KMS-11 (cell line): ENCODE data around the gene IMPDH1.

Experiments
- H2AFZ ChIP-seq: fragments of 200-600 bp; sonication (generic); 2 replicates; pipeline ENCODE4 v1.6.1; 2016; ENCODE audit warnings: antibody characterized with exemption, mixed run types, low read depth
- H3K27ac ChIP-seq: fragments of 200-600 bp; sonication (generic); 2 replicates; pipeline ENCODE4 v1.6.1; 2016; ENCODE audit warnings: mild to moderate bottlenecking, mixed run types
- H3K27me3 ChIP-seq: fragments of 200-600 bp; sonication (generic); 2 replicates; pipeline ENCODE4 v1.6.1; 2017; ENCODE audit warnings: mild to moderate bottlenecking, low read depth, mixed run types, moderate library complexity; ENCODE audit not compliant: insufficient read depth
- H3K36me3 ChIP-seq: fragments of 200-600 bp; sonication (generic); 2 replicates; pipeline ENCODE4 v1.6.1; 2017; ENCODE audit warnings: mild to moderate bottlenecking, mixed run types; ENCODE audit not compliant: insufficient read depth
- H3K4me1 ChIP-seq: fragments of 200-600 bp; sonication (generic); 2 replicates; pipeline ENCODE4 v1.6.1; 2016; ENCODE audit warnings: mild to moderate bottlenecking, low read depth, mixed run types; ENCODE audit not compliant: poor library complexity, severe bottlenecking
- H3K4me2 ChIP-seq: fragments of 200-600 bp; sonication (generic); 2 replicates; pipeline ENCODE4 v1.7.0; 2016; ENCODE audit warnings: mild to moderate bottlenecking, mixed run types
- H3K4me3 ChIP-seq: fragments of 200-600 bp; sonication (generic); IDR thresholded peaks from 2 replicates; pipeline ENCODE4 v1.6.1; 2017; ENCODE audit warnings: low read depth, low read length, mixed read lengths; ENCODE audit not compliant: insufficient read depth
- H3K79me2 ChIP-seq: fragments of 200-600 bp; sonication (generic); 2 replicates; pipeline ENCODE4 v1.6.1; 2016; ENCODE audit warnings: low read depth, mixed run types; ENCODE audit not compliant: insufficient read depth
- H3K9ac ChIP-seq: fragments of 200-600 bp; sonication (generic); 2 replicates; pipeline ENCODE4 v1.6.1; 2016; ENCODE audit warnings: mild to moderate bottlenecking, mixed run types
- H4K20me1 ChIP-seq: fragments of 200-600 bp; sonication (generic); 2 replicates; pipeline ENCODE4 v1.6.1; 2016; ENCODE audit warnings: mild to moderate bottlenecking, mixed run types; ENCODE audit not compliant: insufficient read depth
- TF ChIP-seq, protein P1 (sequence below): fragments of 200-600 bp; sonication (generic); conservative IDR thresholded peaks from 2 replicates; pipeline ENCODE4 v1.6.1; 2017; ENCODE audit warnings: low read depth, mild to moderate bottlenecking, antibody characterized with exemption, low read length, moderate library complexity, mixed read lengths

The IMPDH1 gene

GRCh38 chr7:128431754-128432153 lies 22.0 kb upstream of the IMPDH1 start:
- Histone ChIP-seq H3K79me2 (no peaks in the 10 kb centered on the region), H3K4me2 (no peak overlapping the region), H4K20me1 (no peaks in the 10 kb centered on the region), H3K4me1 (no peaks in the 10 kb centered on the region), H3K9ac (no peak overlapping the region), H2AFZ (no peak overlapping the region), H3K27me3 (no peaks in the 10 kb centered on the region), H3K27ac (no peak overlapping the region), H3K36me3 (no peaks in the 10 kb centered on the region), H3K4me3 (no peak overlapping the region)
- TF ChIP-seq, protein P1, sequence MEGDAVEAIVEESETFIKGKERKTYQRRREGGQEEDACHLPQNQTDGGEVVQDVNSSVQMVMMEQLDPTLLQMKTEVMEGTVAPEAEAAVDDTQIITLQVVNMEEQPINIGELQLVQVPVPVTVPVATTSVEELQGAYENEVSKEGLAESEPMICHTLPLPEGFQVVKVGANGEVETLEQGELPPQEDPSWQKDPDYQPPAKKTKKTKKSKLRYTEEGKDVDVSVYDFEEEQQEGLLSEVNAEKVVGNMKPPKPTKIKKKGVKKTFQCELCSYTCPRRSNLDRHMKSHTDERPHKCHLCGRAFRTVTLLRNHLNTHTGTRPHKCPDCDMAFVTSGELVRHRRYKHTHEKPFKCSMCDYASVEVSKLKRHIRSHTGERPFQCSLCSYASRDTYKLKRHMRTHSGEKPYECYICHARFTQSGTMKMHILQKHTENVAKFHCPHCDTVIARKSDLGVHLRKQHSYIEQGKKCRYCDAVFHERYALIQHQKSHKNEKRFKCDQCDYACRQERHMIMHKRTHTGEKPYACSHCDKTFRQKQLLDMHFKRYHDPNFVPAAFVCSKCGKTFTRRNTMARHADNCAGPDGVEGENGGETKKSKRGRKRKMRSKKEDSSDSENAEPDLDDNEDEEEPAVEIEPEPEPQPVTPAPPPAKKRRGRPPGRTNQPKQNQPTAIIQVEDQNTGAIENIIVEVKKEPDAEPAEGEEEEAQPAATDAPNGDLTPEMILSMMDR, result no peak

- TF ChIP-seq, protein P1, result no peak
- Histone ChIP-seq H2AFZ (no peak overlapping the region), H3K4me3 (no peak overlapping the region)
Measured at GRCh38 chr7:128431221-128431620, 21.4 kb upstream of the IMPDH1 start.

GRCh38 chr7:128430207-128430606 lies 20.4 kb upstream of the IMPDH1 start:
- TF ChIP-seq, protein P1, result no peak
- H3K4me2 ChIP-seq, result no peak overlapping the region
- no peaks in the 10 kb centered on the region for H3K36me3 ChIP-seq
- H3K4me3 ChIP-seq, result no peak overlapping the region
- no peak overlapping the region for H3K27ac ChIP-seq
- H3K27me3 ChIP-seq, result no peaks in the 10 kb centered on the region
- H3K79me2 ChIP-seq, result no peaks in the 10 kb centered on the region
- no peaks in the 10 kb centered on the region for H4K20me1 ChIP-seq
- no peak overlapping the region for H3K9ac ChIP-seq
- no peak overlapping the region for H2AFZ ChIP-seq
- no peaks in the 10 kb centered on the region for H3K4me1 ChIP-seq

More at GRCh38 chr7:128431221-128431620, 21.4 kb upstream of the IMPDH1 start:
- Histone ChIP-seq H3K9ac (no peak overlapping the region), H3K79me2 (no peaks in the 10 kb centered on the region), H3K36me3 (no peaks in the 10 kb centered on the region), H4K20me1 (no peaks in the 10 kb centered on the region), H3K27me3 (no peaks in the 10 kb centered on the region), H3K4me2 (no peak overlapping the region), H3K27ac (no peak overlapping the region), H3K4me1 (no peaks in the 10 kb centered on the region)

GRCh38 chr7:128427289-128427891 lies 17.6 kb upstream of the IMPDH1 start:
- no peak overlapping the region; the same call in 1 of the 2 replicates for H2AFZ ChIP-seq
- no peak overlapping the region for H3K27ac ChIP-seq
- H3K27me3 ChIP-seq, result no peaks in the 10 kb centered on the region
- H3K4me2 ChIP-seq, result no peak overlapping the region
- TF ChIP-seq, protein P1, result peak; percentile 95
- H3K79me2 ChIP-seq, result no peaks in the 10 kb centered on the region
- H3K9ac ChIP-seq, result no peak overlapping the region
- H3K36me3 ChIP-seq, result no peaks in the 10 kb centered on the region
- H4K20me1 ChIP-seq, result no peaks in the 10 kb centered on the region
- H3K4me1 ChIP-seq, result no peaks in the 10 kb centered on the region
- H3K4me3 ChIP-seq, result no peak overlapping the region
